Esophagus squamous epithelium (tissue), 5 donors: ENCODE results near the gene CYLD. TPM values are rescaled to one million over a fixed set of nuclear protein-coding genes. Genes with fewer than 3 reads are reported as not detected.

Experiments used
- DNase-seq: peaks from one replicate; lab custom pipeline; 2025; lab: John Stamatoyannopoulos, UW
- H3K27ac ChIP-seq, 4 donors: fragments of 200-600 bp; sonication (generic); one replicate each; pipeline ENCODE4 v1.5.1; 2016 to 2019; ENCODE audit warnings: mild to moderate bottlenecking in 1 of 4
- H3K27me3 ChIP-seq, 4 donors: fragments of 200-600 bp; sonication (generic); 1 replicate in 3 of 4; 2 replicates in 1 of 4; pipeline versions ENCODE4 v1.5.1 to v1.6.0; 2017 to 2021; ENCODE audit warnings: antibody characterized with exemption in 1 of 4
- H3K36me3 ChIP-seq, 3 donors: fragments of 200-600 bp; sonication (generic); one replicate each; pipeline ENCODE4 v1.5.1; 2016 to 2019
- H3K4me1 ChIP-seq, 3 donors: fragments of 200-600 bp; sonication (generic); one replicate each; pipeline ENCODE4 v1.5.1; 2017 to 2019
- H3K4me3 ChIP-seq, 4 donors: fragments of 200-600 bp; sonication (generic); 1 replicate in 3 of 4; 2 replicates in 1 of 4; pipeline ENCODE4 v1.5.1; 2016 to 2019; ENCODE audit warnings: mild to moderate bottlenecking in 2 of 4, moderate library complexity in 1 of 4
- H3K9me3 ChIP-seq, 3 donors: fragments of 200-600 bp; sonication (generic); one replicate each; pipeline ENCODE4 v1.5.1; 2016 to 2019
- CTCF ChIP-seq, 6 experiments: fragments of 450-650 bp in 4 of 6; fragments of 200-600 bp in 2 of 6; sonication (generic) in 2 of 6; IDR thresholded peaks; one replicate each; pipeline ENCODE4 v1.5.1; 2016 to 2019; ENCODE audit warnings: antibody characterized with exemption in 6 of 6, mild to moderate bottlenecking in 4 of 6, moderate library complexity in 4 of 6
- POLR2A ChIP-seq, 4 donors: fragments of 450-650 bp; IDR thresholded peaks; one replicate each; pipeline ENCODE4 v1.6.1; 2017; ENCODE audit warnings: antibody characterized with exemption in 4 of 4, mild to moderate bottlenecking in 4 of 4, moderate library complexity in 3 of 4
- WGBS, 2 donors: methylation state at CpG; one replicate each; pipeline ENCODE4 v1.1.5; 2018; 5-methylcytosine and 5-hydroxymethylcytosine counted together
- intact Hi-C: fragments of 100-400 bp; cut with DNase I; formaldehyde crosslinking; loops from one replicate; pipeline ENCODE4 v1.15.0; 2022
- total RNA-seq, 4 donors: library from RNA; depleted of rRNA; stranded (reverse); fragments of >200 nt; gene quantifications; one replicate each; pipeline ENCODE4 v1.1.0, GENCODE V29; 2016
- donor health status: DM: yes; HTN: yes; CAD: no.

CYLD gene
- total RNA-seq, 4 donors from 2014 or later = 22.6 to 45.9 (median 36.0) TPM

- H3K4me3 ChIP-seq = no peak overlapping the region
- no peaks in the 10 kb centered on the region for H3K36me3 ChIP-seq
- no peak overlapping the region for H3K27ac ChIP-seq
- intact Hi-C loops = no loop called here
- DNase-seq = no peak
- H3K4me1 ChIP-seq = peaks cover 0 to 8% (median 0%) of the 10 kb centered on the region in 3 donors
- TF ChIP-seq CTCF (IDR thresholded peaks at IDR 0.05) = no peak
- no peak for TF ChIP-seq POLR2A (IDR thresholded peaks at IDR 0.05)
- 80 to 83% methylated on average over 1 to 2 of the region's 2 CpGs for WGBS, 2 donors
- peaks cover 0 to 45% (median 0%) of the 10 kb centered on the region in 4 donors for H3K27me3 ChIP-seq
- no peaks in the 10 kb centered on the region for H3K9me3 ChIP-seq
Measured at GRCh38 chr16:50837324-50837723, 95.4 kb downstream of the CYLD start.

- Histone ChIP-seq H3K9me3 (no peaks in the 10 kb centered on the region), H3K27ac (no peak overlapping the region), H3K4me3 (no peak overlapping the region), H3K27me3 (peaks cover 0 to 46% (median 0%) of the 10 kb centered on the region in 4 donors), H3K4me1 (peaks cover 0 to 8% (median 0%) of the 10 kb centered on the region in 3 donors), H3K36me3 (no peaks in the 10 kb centered on the region)
- intact Hi-C loops = no loop called here
- 28 to 30% methylated on average over 2 of the region's 2 CpGs for WGBS, 2 donors
- TF ChIP-seq POLR2A (IDR thresholded peaks at IDR 0.05) (no peak), CTCF (IDR thresholded peaks at IDR 0.05) (no peak)
- DNase-seq = no peak
Measured at GRCh38 chr16:50838165-50838564, 96.3 kb downstream of the CYLD start.

GRCh38 chr16:50838885-50839284 lies 97.0 kb downstream of the CYLD start:
- intact Hi-C loops = no loop called here
- WGBS, 2 donors = 90 to 91% methylated on average over 2 of the region's 2 CpGs
- Histone ChIP-seq H3K4me3 (no peak overlapping the region), H3K27me3 (peaks cover 0 to 43% (median 0%) of the 10 kb centered on the region in 4 donors), H3K27ac (no peak overlapping the region), H3K4me1 (peaks cover 0 to 8% (median 0%) of the 10 kb centered on the region in 3 donors), H3K36me3 (no peaks in the 10 kb centered on the region), H3K9me3 (no peaks in the 10 kb centered on the region)
- no peak for DNase-seq
- TF ChIP-seq POLR2A (IDR thresholded peaks at IDR 0.05) (no peak), CTCF (IDR thresholded peaks at IDR 0.05) (no peak)

GRCh38 chr16:50839356-50839755 lies 97.5 kb downstream of the CYLD start:
- intact Hi-C loops = no loop called here
- Histone ChIP-seq H3K4me1 (peaks cover 0 to 8% (median 0%) of the 10 kb centered on the region in 3 donors), H3K36me3 (no peaks in the 10 kb centered on the region), H3K9me3 (no peaks in the 10 kb centered on the region), H3K27ac (no peak overlapping the region), H3K4me3 (no peak overlapping the region), H3K27me3 (peaks cover 0 to 41% (median 0%) of the 10 kb centered on the region in 4 donors)
- no peak for TF ChIP-seq CTCF (IDR thresholded peaks at IDR 0.05)
- TF ChIP-seq POLR2A (IDR thresholded peaks at IDR 0.05) = no peak
- WGBS, 2 donors = 86 to 92% methylated on average over 5 of the region's 5 CpGs
- no peak for DNase-seq

- no peak for TF ChIP-seq CTCF (IDR thresholded peaks at IDR 0.05)
- Histone ChIP-seq H3K27me3 (peaks cover 0 to 43% (median 0%) of the 10 kb centered on the region in 4 donors), H3K9me3 (no peaks in the 10 kb centered on the region), H3K36me3 (no peaks in the 10 kb centered on the region), H3K4me3 (no peak overlapping the region), H3K4me1 (peaks cover 0 to 8% (median 0%) of the 10 kb centered on the region in 3 donors), H3K27ac (no peak overlapping the region)
- DNase-seq = no peak
- intact Hi-C loops = no loop called here
- WGBS, 2 donors = 80 to 84% methylated on average over 9 of the region's 16 CpGs
Measured at GRCh38 chr16:50839920-50840729, 98.2 kb downstream of the CYLD start.
